ENCODE measurements around the gene ATP11A. TPM values are rescaled to one million over a fixed set of nuclear protein-coding genes. Genes with fewer than 3 reads are reported as not detected.

The ATP11A gene
- total RNA-seq, 1 experiment from 2014 or later, result 80.4 TPM

GRCh38 chr13:112642090-112642460, 47.8 kb upstream of the ATP11A start:
- DNase-seq (ENCODE audit: low read depth, low spot score) (no peak), ATAC-seq (no peak)
- TF ChIP-seq SP1 (IDR thresholded peaks at IDR 0.05; ENCODE audit: low read depth) (no peak), EZH2phosphoT487 (IDR thresholded peaks at IDR 0.05; ENCODE audit: borderline replicate concordance) (no peak), SRF (IDR thresholded peaks at IDR 0.05; ENCODE audit: low read depth) (no peak), EGR1 (IDR thresholded peaks at IDR 0.05; ENCODE audit: low read depth) (no peak), EZH2 (IDR thresholded peaks at IDR 0.05) (no peak), JUND (IDR thresholded peaks at IDR 0.05) (no peak), YY1 (IDR thresholded peaks at IDR 0.05; ENCODE audit: extremely low read depth, insufficient replicate concordance, low read depth, low read length) (no peak), ELF1 (IDR thresholded peaks at IDR 0.05; ENCODE audit: borderline replicate concordance, low read depth) (no peak), POLR2A (IDR thresholded peaks at IDR 0.05; ENCODE audit: borderline replicate concordance, extremely low read depth, insufficient read depth, insufficient read length) (no peak), RAD21 (IDR thresholded peaks at IDR 0.05; ENCODE audit: low read depth) (no peak), REST (IDR thresholded peaks at IDR 0.05; ENCODE audit: low read depth) (no peak), CBX3 (IDR thresholded peaks at IDR 0.05; ENCODE audit: low read depth) (no peak), FOSL1 (IDR thresholded peaks at IDR 0.05; ENCODE audit: low read depth) (no peak), SIN3A (IDR thresholded peaks at IDR 0.05; ENCODE audit: low read depth) (no peak)
- Histone ChIP-seq H4K20me1 (ENCODE audit: insufficient read depth) (no peaks in the 10 kb centered on the region), H3K36me3 (ENCODE audit: control insufficient read depth in 1 of 2, insufficient read depth in 2 of 2, low read length in 2 of 2) (no peaks in the 10 kb centered on the region), H3K79me2 (ENCODE audit: insufficient read depth, low read length) (no peaks in the 10 kb centered on the region), H3K9ac (ENCODE audit: low read length) (no peak overlapping the region), H3K4me2 (ENCODE audit: low read length) (no peak overlapping the region), H3K9me2 (ENCODE audit: insufficient read depth) (no peaks in the 10 kb centered on the region), H3K4me1 (ENCODE audit: control insufficient read depth in 1 of 2, insufficient read depth in 2 of 2, low read length in 2 of 2) (peaks cover 0 to 9% of the 10 kb centered on the region in 2 experiments; a peak in 2 of 4 replicates), H3K4me3 (replicated peaks in 1 of 2; ENCODE audit: low read depth in 1 of 2, low read length in 2 of 2) (no peak overlapping the region), H3K9me3 (ENCODE audit: control insufficient read depth in 1 of 2, insufficient read depth in 1 of 2, low read depth in 1 of 2, low read length in 2 of 2) (no peaks in the 10 kb centered on the region), H3K27ac (ENCODE audit: low read depth, low read length) (no peak overlapping the region), H3K27me3 (ENCODE audit: insufficient read depth, low read length) (peaks cover 6% of the 10 kb centered on the region; the same call in 1 of the 2 replicates), H2AFZ (ENCODE audit: low read depth, low read length, poor library complexity, severe bottlenecking) (no peak overlapping the region)
- ChIA-PET POLR2A (no interaction called here), CTCF (no interaction called here), RAD21 (ENCODE audit: low non-redundant PET in 1 of 2, low total read pairs in 2 of 2, uncharacterized antibody in 2 of 2, unreplicated experiment in 2 of 2) (no interaction called here)
- intact Hi-C loops (cut with micrococcal nuclease), result no loop called here
- no TSS peak for BruUV-seq (replicated peaks)

All from HCT116 (cell line).